Activated gamma-delta T cell treated with Interleukin-2 at 50 U/mL for 16 hours (primary cell): ENCODE data around the gene U2SURP.
"Not testable (repeated sequence)": the region's sequence is repeated elsewhere in the genome, so short reads cannot be mapped to it uniquely, and the experiment has no call there.

Experiments used
- DNase-seq: peaks from one replicate; pipeline ENCODE4 v3.0.0-alpha.2; 2020

The U2SURP gene

DNA sequence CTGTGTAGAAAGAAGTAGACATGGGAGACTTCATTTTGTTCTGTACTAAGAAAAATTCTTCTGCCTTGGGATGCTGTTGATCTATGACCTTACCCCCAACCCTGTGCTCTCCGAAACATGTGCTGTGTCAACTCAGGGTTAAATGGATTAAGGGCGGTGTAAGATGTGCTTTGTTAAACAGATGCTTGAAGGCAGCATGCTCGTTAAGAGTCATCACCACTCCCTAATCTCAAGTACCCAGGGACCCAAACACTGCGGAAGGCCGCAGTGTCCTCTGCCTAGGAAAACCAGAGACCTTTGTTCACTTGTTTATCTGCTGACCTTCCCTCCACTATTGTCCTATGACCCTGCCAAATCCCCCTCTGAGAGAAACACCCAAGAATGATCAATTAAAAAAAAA lies 72.6 kb downstream of the U2SURP start:
- DNase-seq, result not testable (repeated sequence)

DNA sequence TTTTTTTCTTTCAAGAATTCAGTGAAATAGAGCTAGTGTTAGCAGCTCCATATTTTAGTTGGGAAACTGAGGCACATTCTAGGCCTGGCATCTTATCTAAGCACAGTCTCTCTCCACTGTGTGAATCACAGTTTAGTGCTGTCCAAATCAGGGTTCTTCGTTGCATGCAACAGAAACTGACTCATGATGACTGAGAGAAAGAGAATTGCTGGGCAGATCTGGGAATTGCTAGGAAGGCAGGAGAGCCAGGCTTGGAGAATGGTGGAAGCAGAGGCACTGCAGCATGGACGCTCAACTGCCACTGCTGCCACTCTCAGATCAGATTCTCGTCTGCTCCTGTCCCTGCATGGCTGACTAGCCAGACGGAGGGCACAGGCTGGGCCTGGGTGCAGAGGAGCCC lies 77.5 kb downstream of the U2SURP start:
- DNase-seq, result no peak

GRCh38 chr3:143080196-143080595 lies 78.8 kb downstream of the U2SURP start:
- no peak for DNase-seq

DNA sequence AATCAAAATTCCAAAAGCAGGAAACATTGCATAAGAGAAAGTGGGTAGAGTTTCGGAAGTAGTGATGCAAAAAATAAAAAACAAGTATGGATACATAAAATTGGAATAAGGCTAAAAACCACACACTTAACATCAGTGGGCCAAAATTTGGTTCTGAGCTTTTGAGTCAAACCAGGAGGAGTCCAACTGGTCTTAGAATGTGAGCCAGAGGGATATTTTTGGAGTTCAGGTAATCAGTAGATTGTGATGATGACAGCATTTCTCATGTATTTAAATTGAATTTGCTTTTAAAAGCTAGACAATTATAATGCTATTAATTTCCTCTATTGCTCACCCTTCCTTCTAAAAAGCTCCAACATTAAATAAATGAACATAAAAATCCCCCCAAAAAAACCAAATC lies 80.0 kb downstream of the U2SURP start:
- no peak for DNase-seq

- no peak for DNase-seq
Measured at GRCh38 chr3:143081844-143082778, 80.7 kb downstream of the U2SURP start.

DNA sequence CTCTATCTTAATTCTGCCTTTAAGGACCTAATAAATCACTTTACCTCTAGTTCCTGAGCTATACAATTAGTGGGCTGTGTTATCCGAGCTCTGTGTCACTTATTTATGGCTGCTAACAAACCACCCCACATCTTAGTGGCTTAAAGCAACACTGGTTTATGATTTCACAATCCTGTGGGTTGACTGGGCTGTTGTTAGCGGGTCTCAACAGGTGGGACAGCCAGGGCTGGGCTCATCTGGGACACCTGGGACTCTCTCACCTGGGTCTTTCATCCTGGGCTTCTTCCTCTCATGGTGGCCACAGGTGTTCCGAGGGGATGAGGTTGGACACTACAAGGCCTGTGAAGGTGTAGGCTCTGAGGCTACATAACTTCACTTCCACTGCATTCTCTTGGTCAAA lies 82.4 kb downstream of the U2SURP start:
- DNase-seq, result no peak

- DNase-seq, result no peak
Measured at GRCh38 chr3:143084856-143085731, 83.7 kb downstream of the U2SURP start.

GRCh38 chr3:143088835-143089234 lies 87.5 kb downstream of the U2SURP start:
- DNase-seq, result no peak

GRCh38 chr3:143089965-143090364 lies 88.6 kb downstream of the U2SURP start:
- DNase-seq, result no peak

DNA sequence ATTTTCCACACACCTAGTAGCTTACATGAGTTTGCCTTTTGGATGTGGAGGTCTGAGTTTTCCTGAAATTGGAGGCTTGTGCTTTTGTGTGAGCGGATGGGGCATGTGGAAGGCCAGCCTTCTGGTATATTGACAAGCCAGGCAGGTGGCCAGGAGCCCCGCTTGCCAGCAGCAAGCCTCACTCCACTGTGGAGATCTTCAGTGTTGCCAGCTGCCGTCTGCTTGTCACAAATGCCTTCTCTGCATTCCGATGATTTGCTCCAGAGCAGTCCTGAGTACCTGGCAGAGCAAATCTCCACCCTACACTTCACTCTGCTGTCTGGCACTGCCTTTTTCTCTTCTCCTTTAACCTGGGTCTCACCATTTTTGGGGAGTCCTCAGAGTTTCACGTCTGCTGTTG lies 89.1 kb downstream of the U2SURP start:
- no peak for DNase-seq

DNA sequence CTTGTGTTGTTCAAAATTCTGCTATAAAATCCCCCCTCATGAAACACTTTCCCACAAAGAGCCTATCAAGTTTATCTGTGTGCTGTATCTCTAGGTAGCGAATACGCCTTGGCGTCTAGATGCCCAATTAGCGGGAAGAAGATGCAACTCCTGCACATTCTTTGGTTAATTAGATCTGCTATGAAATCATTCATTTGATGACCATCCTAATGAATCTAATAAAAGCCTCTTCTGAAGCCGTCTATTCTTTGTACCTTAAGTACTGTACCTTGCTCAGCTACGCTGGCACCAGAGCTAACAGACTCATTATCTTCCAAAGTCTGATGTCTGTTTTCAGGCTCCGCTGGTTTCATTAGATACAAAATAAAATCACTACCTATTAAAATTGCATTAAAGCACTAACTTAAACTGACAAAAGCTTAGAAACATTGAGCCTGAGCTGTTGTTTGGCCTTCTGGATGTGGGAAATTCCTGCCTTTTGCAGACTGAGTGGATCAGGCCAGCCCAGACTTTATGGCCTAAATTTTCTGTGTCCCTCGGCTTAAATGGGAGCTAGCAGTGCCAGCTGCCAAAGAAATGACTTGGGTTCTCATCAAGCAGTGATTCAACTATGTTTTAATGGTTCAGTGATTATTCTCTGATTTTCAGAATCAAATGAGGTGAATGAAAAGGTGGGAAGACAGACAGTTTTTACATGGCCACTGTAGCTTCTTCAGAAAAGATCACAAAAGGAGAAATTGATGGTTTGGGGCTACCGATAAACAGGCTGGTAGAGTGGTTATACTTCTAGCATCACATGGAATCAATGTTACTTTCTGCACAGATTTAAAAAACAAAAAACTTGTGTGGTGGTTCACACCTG lies 89.8 kb downstream of the U2SURP start:
- DNase-seq, result no peak

DNA sequence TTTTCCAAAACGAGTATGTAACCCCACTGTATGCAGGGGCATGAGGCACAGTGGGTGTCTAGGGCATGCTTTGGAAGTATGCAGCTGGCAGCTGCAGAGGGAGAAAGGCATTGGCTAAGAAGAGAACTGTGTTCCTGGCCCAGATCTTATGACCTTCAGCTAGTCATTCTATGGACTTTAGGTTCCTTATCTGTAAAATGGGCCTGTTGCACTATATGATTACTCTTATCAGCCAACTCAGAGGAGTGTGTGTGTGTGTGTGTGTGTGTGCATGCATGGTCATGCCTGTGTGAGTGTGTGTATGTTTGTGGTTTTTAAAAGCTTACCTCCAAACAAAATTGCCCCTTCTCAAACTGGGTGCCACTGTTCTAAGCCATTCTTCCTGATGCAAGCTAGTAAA lies 90.8 kb downstream of the U2SURP start:
- no peak for DNase-seq

DNA sequence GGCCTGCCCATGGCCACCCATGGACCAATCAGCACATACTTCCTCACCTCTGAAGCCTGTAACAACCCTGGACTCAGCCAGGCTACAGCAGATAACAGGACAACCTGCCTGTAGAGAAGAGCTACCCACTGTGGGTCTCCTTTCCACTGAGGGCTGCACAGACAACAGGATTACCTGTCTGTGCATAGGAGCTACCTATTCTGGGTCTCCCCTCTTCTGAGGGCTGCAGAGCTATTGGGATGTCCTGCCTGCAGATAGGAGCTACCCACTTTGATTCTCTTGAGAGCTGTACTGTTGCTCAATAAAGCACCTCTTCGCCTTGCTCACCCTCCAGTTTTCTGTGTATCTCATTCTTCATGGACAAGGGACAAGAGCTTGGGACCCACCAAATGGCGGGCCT lies 94.4 kb downstream of the U2SURP start:
- no peak for DNase-seq

DNA sequence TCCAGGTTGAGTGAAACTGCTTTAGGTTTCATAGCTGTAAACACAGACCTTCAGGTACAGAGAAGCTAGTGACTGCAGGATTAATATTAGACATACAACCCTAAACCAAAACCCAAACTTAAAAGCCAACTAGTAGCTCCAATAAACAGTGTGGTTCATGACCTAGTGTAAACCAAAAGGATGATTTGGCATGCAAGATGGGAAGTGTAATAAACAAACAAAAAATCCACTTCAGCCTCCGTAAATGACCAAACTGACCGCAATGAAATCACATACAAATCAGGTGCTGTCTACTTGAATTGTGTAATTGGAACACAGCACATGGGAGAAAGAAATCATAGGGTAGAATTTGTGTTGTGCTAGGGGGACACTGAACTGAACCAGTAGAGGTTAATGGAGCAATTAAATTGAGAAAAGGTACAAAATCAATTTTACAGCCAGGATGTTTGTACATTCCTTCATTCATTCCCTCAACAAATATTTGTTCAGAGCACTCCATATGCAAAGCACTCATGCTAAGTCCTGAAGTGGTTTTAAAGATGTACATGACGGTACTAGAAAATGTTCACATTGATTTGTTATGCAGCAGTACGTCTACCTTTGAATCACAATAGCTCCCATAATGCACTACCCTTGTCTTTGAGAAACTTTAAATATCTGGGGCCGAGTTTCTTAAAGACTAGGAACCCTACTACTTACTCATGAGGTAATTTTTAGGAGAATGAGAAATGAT lies 96.8 kb downstream of the U2SURP start:
- DNase-seq, result no peak

- no peak for DNase-seq
Measured at GRCh38 chr3:143099210-143099609, 97.8 kb downstream of the U2SURP start.

- no peak for DNase-seq
Measured at GRCh38 chr3:143099690-143100089, 98.3 kb downstream of the U2SURP start.

- no peak for DNase-seq
Measured at GRCh38 chr3:143100451-143100850, 99.1 kb downstream of the U2SURP start.

DNA sequence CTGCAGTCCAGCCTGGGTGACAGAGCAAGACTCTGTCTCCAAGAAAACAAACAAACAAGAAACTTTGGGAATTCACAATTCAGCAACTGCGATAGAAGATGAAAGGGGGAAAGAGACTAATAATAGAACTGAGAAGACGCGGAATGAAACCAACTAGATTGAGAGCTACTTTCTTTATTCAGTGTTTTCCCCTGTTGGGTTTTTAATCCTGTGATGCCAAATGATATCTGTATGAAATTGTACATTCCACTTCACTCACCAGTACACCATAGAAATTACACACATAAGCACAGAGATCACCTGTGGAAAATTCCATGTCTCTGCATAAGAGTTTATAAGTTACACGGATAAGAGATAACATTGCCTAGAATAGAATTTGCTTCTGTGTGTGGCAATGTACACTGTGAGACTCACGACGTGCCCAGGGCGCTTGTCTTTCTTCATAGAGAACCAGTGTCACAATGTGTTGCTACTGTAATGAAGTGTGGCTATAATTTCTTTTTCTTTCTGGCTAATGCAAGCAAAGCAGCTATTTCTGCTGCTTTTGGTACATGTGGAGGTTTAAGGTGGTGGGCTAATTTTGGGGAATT lies 100.5 kb downstream of the U2SURP start:
- DNase-seq, result no peak

DNA sequence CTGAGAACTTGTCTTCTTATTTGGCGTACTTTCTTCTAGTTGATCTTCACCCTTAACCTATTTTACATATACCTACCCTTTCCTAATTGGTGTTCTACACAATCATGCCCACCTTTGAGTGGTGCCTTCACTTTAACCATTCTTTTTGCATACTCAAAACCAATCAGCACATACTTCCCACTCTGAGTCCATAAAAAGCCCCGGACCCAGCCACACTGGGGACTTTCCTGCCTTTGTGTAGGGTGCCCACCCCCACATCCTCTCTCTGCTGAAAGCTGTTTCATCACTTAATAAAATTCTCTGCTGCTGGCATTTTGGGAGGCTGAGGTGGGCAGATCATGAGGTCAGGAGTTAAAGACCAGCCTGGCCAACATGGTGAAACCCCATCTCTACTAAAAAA lies 102.3 kb downstream of the U2SURP start:
- no peak for DNase-seq

DNA sequence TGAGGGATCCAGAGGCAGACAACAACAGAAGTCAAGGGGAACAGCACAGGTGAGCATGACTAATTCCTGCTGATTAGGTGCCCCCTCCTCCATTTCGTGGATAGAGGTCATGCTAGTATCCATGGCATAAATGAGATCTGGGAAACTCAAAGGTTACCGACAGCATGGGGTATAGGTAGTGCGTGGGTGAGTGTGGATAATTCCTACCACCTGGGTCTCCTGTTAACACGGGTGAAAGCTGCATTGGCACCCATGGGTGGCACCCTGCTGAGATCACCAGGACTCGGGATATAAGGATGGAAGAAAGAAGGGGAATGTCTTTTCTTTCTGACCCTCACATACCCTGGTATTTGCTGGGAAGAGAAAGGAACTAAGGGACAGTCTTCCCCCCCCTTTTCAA lies 103.8 kb downstream of the U2SURP start:
- no peak for DNase-seq

DNA sequence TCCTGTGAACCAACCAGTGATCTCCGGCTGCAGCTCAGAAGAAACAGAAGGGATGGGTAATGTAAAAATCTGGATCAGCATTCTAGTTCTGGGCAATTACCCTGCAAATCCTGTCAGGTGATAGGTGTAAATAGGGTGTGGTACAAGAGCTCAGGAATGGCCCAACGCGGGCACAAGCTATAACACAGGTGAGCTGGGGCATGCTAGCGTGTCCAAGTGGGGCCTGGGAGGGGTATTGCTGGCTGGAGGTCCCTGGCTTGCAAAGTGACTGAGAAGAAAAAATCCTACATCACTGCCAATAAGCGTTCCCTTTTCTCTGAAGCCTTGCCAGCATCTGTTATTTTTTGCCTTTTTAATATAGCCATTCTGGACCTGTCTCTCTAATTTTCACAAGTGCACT lies 108.5 kb downstream of the U2SURP start:
- DNase-seq, result no peak
